ENCODE results near the gene ARHGEF28. TPM values are rescaled to one million over a fixed set of nuclear protein-coding genes. Genes with fewer than 3 reads are reported as not detected.

The ARHGEF28 gene
- total and polyA plus RNA-seq, 2 experiments from 2014 or later, result 3.5 to 11.2 TPM

- H3K79me2 ChIP-seq, result no peaks in the 10 kb centered on the region
- WGBS (ENCODE audit: low lambda C conversion rate, missing lambda C conversion rate), result 91% methylated on average over 5 of the region's 5 CpGs
- no peak for TF ChIP-seq CTCF (IDR thresholded peaks at IDR 0.05; ENCODE audit: poor library complexity)
- TF ChIP-seq EZH2 (IDR thresholded peaks at IDR 0.05; ENCODE audit: borderline replicate concordance), result no peak
- no peak for TF ChIP-seq EZH2phosphoT487 (IDR thresholded peaks at IDR 0.05; ENCODE audit: low read depth, severe bottlenecking, unreplicated experiment)
These were observed 329.4 kb downstream of the ARHGEF28 start for GRCh38 chr5:73955271-73955846.

GRCh38 chr5:73957397-73958001 is 331.5 kb downstream of the ARHGEF28 start:
- H3K4me2 ChIP-seq, result no peak overlapping the region
- no peak overlapping the region for H2AFZ ChIP-seq
- H3K79me2 ChIP-seq, result no peaks in the 10 kb centered on the region
- H3K4me3 ChIP-seq, result no peak overlapping the region
- no peaks in the 10 kb centered on the region for H3K4me1 ChIP-seq (ENCODE audit: insufficient read depth)
- WGBS (ENCODE audit: low lambda C conversion rate, missing lambda C conversion rate), result 78% methylated on average over 3 of the region's 3 CpGs
- no peaks in the 10 kb centered on the region for H3K36me3 ChIP-seq (replicated peaks; ENCODE audit: insufficient read depth, low read depth)
- H3K9me3 ChIP-seq (ENCODE audit: low read depth), result no peaks in the 10 kb centered on the region
- no peak for DNase-seq (ENCODE audit: low spot score)
- no peaks in the 10 kb centered on the region for H3K9me2 ChIP-seq (replicated peaks; ENCODE audit: insufficient read depth)
- TF ChIP-seq EZH2 (IDR thresholded peaks at IDR 0.05; ENCODE audit: borderline replicate concordance) (no peak), EZH2phosphoT487 (IDR thresholded peaks at IDR 0.05; ENCODE audit: low read depth, severe bottlenecking, unreplicated experiment) (no peak), CTCF (IDR thresholded peaks at IDR 0.05; ENCODE audit: poor library complexity) (no peak)
- H3K27me3 ChIP-seq, result no peaks in the 10 kb centered on the region
- H3K27ac ChIP-seq, result no peak overlapping the region
- no peaks in the 10 kb centered on the region for H4K20me1 ChIP-seq (ENCODE audit: insufficient read depth, poor library complexity, severe bottlenecking)

More at GRCh38 chr5:73955271-73955846, 329.4 kb downstream of the ARHGEF28 start:
- H3K4me3 ChIP-seq, result no peak overlapping the region
- DNase-seq (ENCODE audit: low spot score), result no peak
- no peak overlapping the region for H3K27ac ChIP-seq
- no peaks in the 10 kb centered on the region for H3K9me3 ChIP-seq (ENCODE audit: low read depth)
- H3K4me2 ChIP-seq, result no peak overlapping the region
- no peaks in the 10 kb centered on the region for H3K36me3 ChIP-seq (replicated peaks; ENCODE audit: insufficient read depth, low read depth)
- no peaks in the 10 kb centered on the region for H3K4me1 ChIP-seq (ENCODE audit: insufficient read depth)
- H2AFZ ChIP-seq, result no peak overlapping the region
- H3K9me2 ChIP-seq (replicated peaks; ENCODE audit: insufficient read depth), result no peaks in the 10 kb centered on the region
- no peaks in the 10 kb centered on the region for H3K27me3 ChIP-seq
- H4K20me1 ChIP-seq (ENCODE audit: insufficient read depth, poor library complexity, severe bottlenecking), result no peaks in the 10 kb centered on the region

- Histone ChIP-seq H3K9me3 (ENCODE audit: low read depth) (no peaks in the 10 kb centered on the region), H3K79me2 (no peaks in the 10 kb centered on the region), H3K4me2 (no peak overlapping the region), H2AFZ (no peak overlapping the region), H4K20me1 (ENCODE audit: insufficient read depth, poor library complexity, severe bottlenecking) (no peaks in the 10 kb centered on the region), H3K27ac (no peak overlapping the region), H3K9me2 (replicated peaks; ENCODE audit: insufficient read depth) (no peaks in the 10 kb centered on the region), H3K36me3 (replicated peaks; ENCODE audit: insufficient read depth, low read depth) (no peaks in the 10 kb centered on the region), H3K27me3 (no peaks in the 10 kb centered on the region), H3K4me1 (ENCODE audit: insufficient read depth) (no peaks in the 10 kb centered on the region), H3K4me3 (no peak overlapping the region)
- 84% methylated on average over 2 of the region's 2 CpGs for WGBS (ENCODE audit: low lambda C conversion rate, missing lambda C conversion rate)
- no peak for DNase-seq (ENCODE audit: low spot score)
- no peak for TF ChIP-seq CTCF (IDR thresholded peaks at IDR 0.05; ENCODE audit: poor library complexity)
- no peak for TF ChIP-seq EZH2phosphoT487 (IDR thresholded peaks at IDR 0.05; ENCODE audit: low read depth, severe bottlenecking, unreplicated experiment)
- no peak for TF ChIP-seq EZH2 (IDR thresholded peaks at IDR 0.05; ENCODE audit: borderline replicate concordance)
These were observed 332.0 kb downstream of the ARHGEF28 start for GRCh38 chr5:73958037-73958436.
